Measurements from ENCODE around the gene GNB3. TPM values are rescaled to one million over a fixed set of nuclear protein-coding genes. Genes with fewer than 3 reads are reported as not detected.

The GNB3 gene
- total RNA-seq, 4 donors from 2014 or later, result 0.39 to 3.0 (median 2.1) TPM

DNA sequence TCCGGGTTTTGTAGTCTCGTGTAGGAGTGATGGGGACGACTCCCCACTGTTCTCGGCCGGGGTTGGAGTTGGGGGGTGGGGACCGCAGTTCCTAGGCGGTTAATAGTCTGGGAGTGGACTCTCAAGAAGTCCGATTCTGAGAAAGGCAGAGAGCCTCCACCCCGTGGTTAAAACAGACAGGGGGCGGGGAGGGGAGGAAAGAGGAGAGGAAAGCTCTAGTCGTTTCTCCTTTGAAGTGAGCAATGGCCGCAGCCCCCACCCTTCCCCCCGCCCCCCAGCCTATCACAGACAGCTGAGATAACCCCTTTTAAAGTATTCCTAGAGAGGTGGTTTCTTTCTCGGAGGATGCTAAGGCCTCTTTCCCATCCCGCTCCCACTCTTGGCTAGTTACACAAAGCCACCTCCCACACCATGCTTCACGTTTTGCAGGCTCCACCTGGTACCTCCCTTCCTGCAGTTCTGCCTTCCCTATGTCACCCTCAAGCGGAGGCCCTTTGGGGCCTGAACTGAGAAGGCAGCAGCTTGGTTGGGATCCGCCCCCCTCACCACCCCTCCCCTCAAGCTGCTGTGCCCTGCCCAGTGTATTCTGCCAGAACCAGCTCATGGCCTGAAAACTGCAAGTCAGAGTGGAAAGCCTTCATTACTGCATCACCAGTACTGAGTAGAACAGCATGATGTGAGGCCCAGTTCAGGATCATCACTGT is 12.1 kb downstream of the GNB3 start:
- no peaks in the 10 kb centered on the region for H3K9me3 ChIP-seq
- DNase-seq, result peak in 1 of 2 donors; percentile 33
- H3K4me3 ChIP-seq (replicated peaks in 1 of 3), result peak overlapping the region in 2 of 3 donors; percentile 45 to 55
- peaks cover 21 to 23% of the 10 kb centered on the region in 2 donors for H3K36me3 ChIP-seq
- H3K27ac ChIP-seq, result peak overlapping the region in 1 of 3 donors; percentile 96
- H3K27me3 ChIP-seq, result no peaks in the 10 kb centered on the region
- peaks cover 10 to 12% of the 10 kb centered on the region in 2 donors for H3K4me1 ChIP-seq
- intact Hi-C loops (cut with DNase I), result no loop called here
- no peak for TF ChIP-seq POLR2A (IDR thresholded peaks at IDR 0.05)
- TF ChIP-seq, protein P1, sequence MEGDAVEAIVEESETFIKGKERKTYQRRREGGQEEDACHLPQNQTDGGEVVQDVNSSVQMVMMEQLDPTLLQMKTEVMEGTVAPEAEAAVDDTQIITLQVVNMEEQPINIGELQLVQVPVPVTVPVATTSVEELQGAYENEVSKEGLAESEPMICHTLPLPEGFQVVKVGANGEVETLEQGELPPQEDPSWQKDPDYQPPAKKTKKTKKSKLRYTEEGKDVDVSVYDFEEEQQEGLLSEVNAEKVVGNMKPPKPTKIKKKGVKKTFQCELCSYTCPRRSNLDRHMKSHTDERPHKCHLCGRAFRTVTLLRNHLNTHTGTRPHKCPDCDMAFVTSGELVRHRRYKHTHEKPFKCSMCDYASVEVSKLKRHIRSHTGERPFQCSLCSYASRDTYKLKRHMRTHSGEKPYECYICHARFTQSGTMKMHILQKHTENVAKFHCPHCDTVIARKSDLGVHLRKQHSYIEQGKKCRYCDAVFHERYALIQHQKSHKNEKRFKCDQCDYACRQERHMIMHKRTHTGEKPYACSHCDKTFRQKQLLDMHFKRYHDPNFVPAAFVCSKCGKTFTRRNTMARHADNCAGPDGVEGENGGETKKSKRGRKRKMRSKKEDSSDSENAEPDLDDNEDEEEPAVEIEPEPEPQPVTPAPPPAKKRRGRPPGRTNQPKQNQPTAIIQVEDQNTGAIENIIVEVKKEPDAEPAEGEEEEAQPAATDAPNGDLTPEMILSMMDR (IDR thresholded peaks at IDR 0.05), result no peak
- 3% methylated on average over 14 to 18 of the region's 18 CpGs for WGBS, 2 donors

DNA sequence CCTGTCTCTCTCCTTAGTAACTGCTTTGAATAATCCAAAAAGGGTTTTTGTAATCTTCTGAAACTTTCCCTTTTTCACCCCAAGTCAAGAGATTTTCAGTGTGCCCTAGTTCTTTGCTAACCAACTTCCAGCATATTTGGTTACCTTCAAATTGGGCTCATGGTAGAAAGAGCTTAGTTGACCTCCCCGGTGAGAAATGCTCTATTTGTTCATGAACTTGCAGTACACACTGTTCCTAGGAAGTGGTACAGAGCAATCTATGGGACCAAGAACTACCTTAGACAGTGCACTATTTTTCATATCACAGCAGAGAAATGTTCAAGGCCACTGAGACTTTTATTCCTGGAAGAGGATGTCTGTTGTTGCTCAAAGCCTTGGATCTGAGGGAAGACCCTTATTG is 12.9 kb downstream of the GNB3 start:
- Histone ChIP-seq H3K27me3 (no peaks in the 10 kb centered on the region), H3K27ac (no peak overlapping the region), H3K36me3 (peaks cover 29 to 31% of the 10 kb centered on the region in 2 donors), H3K9me3 (no peaks in the 10 kb centered on the region), H3K4me1 (peaks cover 10 to 12% of the 10 kb centered on the region in 2 donors), H3K4me3 (replicated peaks in 1 of 3) (no peak overlapping the region)
- 76 to 79% methylated on average over 1 of the region's 1 CpG for WGBS, 2 donors
- DNase-seq, result no peak
- intact Hi-C loops (cut with DNase I), result no loop called here
- TF ChIP-seq POLR2A (IDR thresholded peaks at IDR 0.05), result no peak
- TF ChIP-seq, protein P1 (IDR thresholded peaks at IDR 0.05), result no peak

DNA sequence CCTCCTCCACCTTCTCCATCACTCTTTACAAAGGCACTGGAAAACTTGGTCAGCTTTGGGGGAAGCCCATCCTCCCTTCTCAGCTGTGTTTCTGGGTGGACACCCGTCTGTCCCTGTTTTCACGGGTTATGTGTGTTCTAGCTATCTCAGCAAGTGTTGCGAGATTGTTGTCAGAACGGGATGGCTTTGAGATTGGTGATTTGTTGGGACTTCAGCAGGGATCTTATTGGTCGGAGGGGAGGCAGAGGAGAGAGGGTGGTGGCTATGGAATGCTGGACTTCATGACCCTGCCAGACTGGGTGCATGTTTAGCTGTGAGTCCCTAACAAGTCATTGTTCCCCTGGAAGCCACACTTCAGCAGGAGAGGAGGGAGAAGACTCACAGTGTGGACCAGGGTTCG is 13.3 kb downstream of the GNB3 start:
- DNase-seq, result no peak
- no peak for TF ChIP-seq POLR2A (IDR thresholded peaks at IDR 0.05)
- TF ChIP-seq, protein P1 (IDR thresholded peaks at IDR 0.05), result no peak
- H3K4me1 ChIP-seq, result peaks cover 10 to 12% of the 10 kb centered on the region in 2 donors
- H3K27me3 ChIP-seq, result no peaks in the 10 kb centered on the region
- intact Hi-C loops (cut with DNase I), result no loop called here
- 83 to 85% methylated on average over 6 of the region's 6 CpGs for WGBS, 2 donors
- peaks cover 33 to 36% of the 10 kb centered on the region in 2 donors for H3K36me3 ChIP-seq
- no peak overlapping the region for H3K4me3 ChIP-seq (replicated peaks in 1 of 3)
- H3K9me3 ChIP-seq, result no peaks in the 10 kb centered on the region
- H3K27ac ChIP-seq, result no peak overlapping the region

DNA sequence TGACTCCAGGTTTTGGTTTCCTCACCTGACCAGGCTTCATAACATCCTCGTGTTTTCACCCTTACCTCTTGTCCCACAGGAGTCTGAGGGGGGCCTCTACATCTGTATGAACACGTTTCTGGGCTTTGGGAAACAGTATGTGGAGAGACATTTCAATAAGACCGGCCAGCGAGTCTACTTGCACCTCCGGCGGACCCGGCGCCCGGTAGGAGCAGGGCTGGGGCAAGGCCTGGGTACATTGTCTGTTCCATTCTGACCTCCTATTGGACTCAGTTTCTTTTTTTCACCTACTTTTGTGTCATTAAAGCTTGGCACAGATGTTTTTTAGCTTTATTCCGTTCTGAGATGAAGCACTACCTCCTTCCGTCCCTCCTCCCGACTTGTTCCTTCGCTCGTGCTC is 14.6 kb downstream of the GNB3 start:
- TF ChIP-seq, protein P1 (IDR thresholded peaks at IDR 0.05), result no peak
- no peak for TF ChIP-seq POLR2A (IDR thresholded peaks at IDR 0.05)
- DNase-seq, result no peak
- Histone ChIP-seq H3K4me3 (replicated peaks in 1 of 3) (no peak overlapping the region), H3K27me3 (no peaks in the 10 kb centered on the region), H3K27ac (no peak overlapping the region), H3K36me3 (peaks cover 36 to 47% of the 10 kb centered on the region in 2 donors), H3K9me3 (no peaks in the 10 kb centered on the region), H3K4me1 (peaks cover 10 to 12% of the 10 kb centered on the region in 2 donors)
- WGBS, 2 donors, result 93 to 95% methylated on average over 14 of the region's 14 CpGs
- intact Hi-C loops (cut with DNase I), result no loop called here

DNA sequence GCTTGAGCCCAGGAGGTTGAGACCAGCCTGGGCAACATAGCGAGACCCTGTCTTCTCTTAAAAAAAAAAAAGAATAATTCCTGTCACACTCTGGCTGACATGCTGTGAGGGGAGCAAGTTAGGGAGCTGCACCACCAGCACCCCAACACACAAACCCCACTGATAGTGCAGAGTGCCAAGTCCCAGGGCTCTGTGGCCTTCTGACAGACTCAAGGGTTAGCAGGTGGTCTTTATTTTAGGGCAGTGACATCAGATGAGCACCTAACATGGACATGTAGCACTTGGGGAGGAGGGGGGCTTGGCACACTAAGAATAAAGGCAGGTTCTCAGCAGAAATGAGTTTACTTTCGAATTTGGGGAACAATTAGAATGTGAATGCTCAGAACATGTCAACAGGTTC is 18.1 kb downstream of the GNB3 start:
- Histone ChIP-seq H3K27me3 (no peaks in the 10 kb centered on the region), H3K9me3 (no peaks in the 10 kb centered on the region), H3K36me3 (peaks cover 63 to 80% of the 10 kb centered on the region in 2 donors), H3K4me3 (replicated peaks in 1 of 3) (no peak overlapping the region), H3K4me1 (no peaks in the 10 kb centered on the region), H3K27ac (no peak overlapping the region)
- TF ChIP-seq, protein P1 (IDR thresholded peaks at IDR 0.05), result no peak
- TF ChIP-seq POLR2A (IDR thresholded peaks at IDR 0.05), result no peak
- WGBS, 2 donors, result 100% methylated on average over 2 of the region's 2 CpGs
- no peak for DNase-seq
- intact Hi-C loops (cut with DNase I), result no loop called here

Data from thyroid gland (tissue), 4 donors.